Activated CD4-positive, alpha-beta T cell treated with anti-CD3 and anti-CD28 coated beads, Interleukin-2, amount 50 U/mL, for 48 hours (primary cell): Measurements from ENCODE around the gene RLF.
A peak's percentile ranks its signal among the peaks of the same experiment; 100 is the strongest.

ENCODE experiments used
- DNase-seq, 2 experiments: peaks; one replicate each; pipeline ENCODE4 v3.0.0-alpha.2; 2020

The RLF gene, protein sequence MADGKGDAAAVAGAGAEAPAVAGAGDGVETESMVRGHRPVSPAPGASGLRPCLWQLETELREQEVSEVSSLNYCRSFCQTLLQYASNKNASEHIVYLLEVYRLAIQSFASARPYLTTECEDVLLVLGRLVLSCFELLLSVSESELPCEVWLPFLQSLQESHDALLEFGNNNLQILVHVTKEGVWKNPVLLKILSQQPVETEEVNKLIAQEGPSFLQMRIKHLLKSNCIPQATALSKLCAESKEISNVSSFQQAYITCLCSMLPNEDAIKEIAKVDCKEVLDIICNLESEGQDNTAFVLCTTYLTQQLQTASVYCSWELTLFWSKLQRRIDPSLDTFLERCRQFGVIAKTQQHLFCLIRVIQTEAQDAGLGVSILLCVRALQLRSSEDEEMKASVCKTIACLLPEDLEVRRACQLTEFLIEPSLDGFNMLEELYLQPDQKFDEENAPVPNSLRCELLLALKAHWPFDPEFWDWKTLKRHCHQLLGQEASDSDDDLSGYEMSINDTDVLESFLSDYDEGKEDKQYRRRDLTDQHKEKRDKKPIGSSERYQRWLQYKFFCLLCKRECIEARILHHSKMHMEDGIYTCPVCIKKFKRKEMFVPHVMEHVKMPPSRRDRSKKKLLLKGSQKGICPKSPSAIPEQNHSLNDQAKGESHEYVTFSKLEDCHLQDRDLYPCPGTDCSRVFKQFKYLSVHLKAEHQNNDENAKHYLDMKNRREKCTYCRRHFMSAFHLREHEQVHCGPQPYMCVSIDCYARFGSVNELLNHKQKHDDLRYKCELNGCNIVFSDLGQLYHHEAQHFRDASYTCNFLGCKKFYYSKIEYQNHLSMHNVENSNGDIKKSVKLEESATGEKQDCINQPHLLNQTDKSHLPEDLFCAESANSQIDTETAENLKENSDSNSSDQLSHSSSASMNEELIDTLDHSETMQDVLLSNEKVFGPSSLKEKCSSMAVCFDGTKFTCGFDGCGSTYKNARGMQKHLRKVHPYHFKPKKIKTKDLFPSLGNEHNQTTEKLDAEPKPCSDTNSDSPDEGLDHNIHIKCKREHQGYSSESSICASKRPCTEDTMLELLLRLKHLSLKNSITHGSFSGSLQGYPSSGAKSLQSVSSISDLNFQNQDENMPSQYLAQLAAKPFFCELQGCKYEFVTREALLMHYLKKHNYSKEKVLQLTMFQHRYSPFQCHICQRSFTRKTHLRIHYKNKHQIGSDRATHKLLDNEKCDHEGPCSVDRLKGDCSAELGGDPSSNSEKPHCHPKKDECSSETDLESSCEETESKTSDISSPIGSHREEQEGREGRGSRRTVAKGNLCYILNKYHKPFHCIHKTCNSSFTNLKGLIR (N-terminal part only)

GRCh38 chr1:40161125-40161887, at the start of gene RLF:
Gene RLF (plus strand): TSS chr1:40161387. CDS start chr1:40161400, 13 bp downstream.
- DNase-seq, result peak; percentile 95 to 97

DNA sequence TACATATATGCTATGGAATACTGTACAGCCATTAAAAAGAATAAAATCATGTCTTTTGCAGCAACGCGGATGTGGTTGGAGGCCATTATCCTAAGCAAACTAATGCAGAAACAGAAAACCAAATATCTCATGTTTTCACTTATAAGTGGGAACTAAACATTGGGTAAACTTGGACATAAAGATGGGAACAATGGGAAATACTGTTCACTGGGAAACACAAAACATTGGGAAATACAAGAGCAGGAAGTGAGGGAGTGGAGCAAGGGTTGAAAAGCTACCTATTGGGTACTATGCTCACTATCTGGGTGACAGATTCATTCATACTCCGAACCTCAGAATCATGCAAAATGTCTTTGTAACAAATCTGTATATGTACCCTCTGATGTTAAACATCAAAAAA, 46.8 kb upstream of the RLF start:
- DNase-seq, result no peak

DNA sequence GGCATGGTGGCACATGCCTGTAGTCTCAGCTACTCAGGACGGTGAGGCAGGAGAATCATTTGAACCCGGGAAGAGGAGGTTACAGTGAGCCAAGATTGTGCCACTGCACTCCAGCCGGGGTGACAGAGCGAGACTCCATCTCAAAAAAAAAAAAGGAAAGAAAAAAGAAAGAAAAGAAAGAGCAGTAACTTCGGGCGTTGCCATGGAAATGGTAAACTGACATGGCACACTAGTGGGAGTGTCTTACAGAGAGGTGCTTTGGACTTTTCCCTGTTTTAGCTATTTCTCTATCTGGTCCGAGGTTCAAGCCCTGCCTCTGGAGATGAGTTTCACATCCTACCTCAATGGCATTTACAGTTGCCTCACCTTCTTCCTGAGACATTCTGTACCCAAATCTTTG, 41.1 kb upstream of the RLF start:
- DNase-seq, result no peak

GRCh38 chr1:40122855-40123254, 38.3 kb upstream of the RLF start:
- DNase-seq, result no peak

DNA sequence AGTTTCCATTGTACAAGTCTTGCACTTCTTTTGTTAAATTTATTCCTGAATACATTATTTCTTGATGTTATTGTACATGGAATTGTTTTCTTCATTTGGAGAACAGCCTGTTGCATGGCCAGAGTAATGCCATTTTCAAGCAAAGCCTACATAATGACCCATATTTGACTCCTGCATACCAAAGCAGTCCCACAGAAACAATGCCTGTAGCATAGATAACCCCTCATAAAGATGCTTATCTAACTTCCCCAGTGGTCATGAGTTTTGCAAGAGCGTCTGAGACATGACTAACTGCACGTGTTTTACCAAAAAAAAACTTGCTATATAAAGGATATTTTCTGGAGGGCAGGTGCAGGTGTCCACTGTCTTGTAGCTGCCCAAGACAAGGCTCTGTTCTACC, 30.3 kb upstream of the RLF start:
- DNase-seq, result no peak

- DNase-seq, result no peak
These were observed 28.5 kb upstream of the RLF start for GRCh38 chr1:40132383-40133311.

- no peak for DNase-seq
These were observed 27.9 kb upstream of the RLF start for GRCh38 chr1:40133312-40133665.

DNA sequence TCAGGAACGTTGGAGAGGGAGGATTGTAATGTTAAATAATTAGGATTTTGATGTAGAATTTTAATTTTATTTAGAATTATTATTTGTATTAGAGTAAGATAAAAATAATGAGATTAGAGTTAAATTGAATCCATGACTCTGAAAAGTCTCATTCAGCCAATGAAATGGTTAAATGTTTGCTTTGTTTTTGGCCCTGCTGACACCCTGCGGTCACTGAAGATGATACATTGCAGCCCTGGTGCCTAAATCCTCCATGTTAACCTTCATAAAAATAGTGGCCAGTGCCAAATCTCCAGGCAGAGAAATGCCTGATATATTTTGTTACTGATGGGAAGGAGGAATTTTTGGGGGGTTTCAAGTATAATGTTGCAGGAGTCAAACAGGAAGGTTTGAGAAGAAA, 27.3 kb upstream of the RLF start:
- DNase-seq, result no peak

DNA sequence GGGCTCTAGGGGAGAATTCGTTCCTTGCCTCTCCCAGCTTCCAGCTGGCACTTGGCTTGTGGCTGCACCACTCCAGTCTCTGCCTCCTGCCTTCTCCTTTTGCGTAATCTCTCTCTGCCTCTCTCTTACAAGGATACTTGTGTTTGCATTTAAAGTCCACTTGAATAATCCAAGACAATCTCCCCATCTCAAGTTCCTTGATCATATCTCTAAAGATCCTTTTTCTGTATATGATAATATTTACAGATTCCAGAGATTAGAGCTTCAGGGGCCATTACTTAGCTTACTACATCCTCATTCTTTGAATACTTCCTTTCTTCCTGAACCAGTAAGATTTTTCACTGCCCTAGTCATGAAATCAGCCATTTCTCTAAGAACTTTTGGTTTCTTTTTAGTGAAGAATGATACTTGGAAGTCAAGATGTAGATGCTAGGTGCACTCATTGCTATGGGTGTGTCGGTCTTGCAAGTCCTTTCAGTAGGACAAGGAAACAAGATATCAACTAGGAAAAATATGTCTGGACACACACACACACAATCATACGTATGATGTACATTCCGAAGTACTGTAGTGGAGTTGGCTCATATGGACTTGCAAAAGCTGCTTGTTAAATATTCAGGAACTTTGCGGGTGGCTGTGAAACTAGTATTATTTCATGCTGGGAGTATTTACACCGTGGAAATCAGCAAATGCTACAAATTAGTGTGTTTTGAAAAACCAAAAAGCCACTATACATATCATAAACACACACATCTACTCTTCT, 20.8 kb upstream of the RLF start:
- no peak for DNase-seq

DNA sequence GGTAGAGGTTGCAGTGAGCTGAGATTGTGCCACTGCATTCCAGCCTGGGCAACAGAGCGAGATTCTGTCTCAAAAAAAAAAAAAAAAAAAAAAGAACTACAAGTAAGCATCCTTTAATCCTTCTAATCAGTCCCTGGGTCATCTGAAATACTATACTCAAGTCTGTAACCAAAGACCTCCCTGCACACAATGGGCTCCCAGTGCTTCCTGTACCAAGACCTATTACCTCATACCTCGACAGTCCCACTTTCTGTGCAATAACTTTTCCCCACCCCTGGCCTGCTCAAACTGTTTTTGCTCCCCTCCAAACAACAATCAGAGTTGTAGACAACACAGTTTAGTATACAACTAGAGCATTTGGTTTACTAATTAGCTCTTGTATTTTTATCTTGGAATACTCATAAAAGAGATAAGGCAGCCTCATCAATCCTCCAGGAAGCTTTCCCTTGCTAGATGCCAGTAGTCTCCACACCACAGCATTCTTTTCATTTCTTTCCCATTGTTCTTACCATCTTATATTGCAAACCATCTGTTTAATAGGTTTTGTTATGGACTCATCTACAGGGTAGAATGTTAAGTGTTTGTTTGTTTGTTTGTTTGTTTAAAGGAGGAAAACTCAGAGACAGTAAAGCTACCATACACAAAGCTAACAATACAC, 19.2 kb upstream of the RLF start:
- DNase-seq, result no peak

DNA sequence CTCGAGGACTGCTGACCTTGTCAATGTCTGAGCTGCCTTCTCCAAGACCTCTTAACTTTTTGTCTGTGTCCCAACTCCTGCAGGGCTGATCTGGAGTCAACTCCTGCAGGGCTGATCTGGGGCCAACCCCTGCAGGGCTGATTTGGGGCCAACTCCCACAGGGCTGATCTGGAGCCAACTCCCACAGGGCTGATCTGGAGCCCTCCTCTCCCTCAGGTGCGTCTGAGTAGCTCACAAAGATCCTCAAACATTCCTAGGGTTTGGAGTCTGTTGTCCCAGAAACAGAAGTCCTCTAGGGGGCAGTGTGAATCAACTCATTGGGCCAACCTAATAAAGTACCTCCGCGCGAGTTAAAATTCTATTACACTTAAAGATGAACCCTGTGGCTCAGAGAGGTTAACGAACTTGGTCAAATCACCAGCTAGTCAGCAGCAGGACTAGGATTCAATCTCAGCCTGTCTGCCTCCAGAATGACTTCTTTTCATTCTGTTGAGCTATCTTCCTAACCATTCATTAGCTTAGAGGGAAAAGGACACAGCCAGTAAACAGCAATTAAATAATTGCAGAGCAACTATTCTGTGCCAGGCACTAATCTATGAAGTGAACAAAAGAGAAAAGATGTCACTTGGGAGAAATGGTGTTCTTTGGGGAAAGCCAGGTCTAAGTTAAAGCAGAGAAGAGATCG, 17.2 kb upstream of the RLF start:
- peak; percentile 52 to 65 for DNase-seq

DNA sequence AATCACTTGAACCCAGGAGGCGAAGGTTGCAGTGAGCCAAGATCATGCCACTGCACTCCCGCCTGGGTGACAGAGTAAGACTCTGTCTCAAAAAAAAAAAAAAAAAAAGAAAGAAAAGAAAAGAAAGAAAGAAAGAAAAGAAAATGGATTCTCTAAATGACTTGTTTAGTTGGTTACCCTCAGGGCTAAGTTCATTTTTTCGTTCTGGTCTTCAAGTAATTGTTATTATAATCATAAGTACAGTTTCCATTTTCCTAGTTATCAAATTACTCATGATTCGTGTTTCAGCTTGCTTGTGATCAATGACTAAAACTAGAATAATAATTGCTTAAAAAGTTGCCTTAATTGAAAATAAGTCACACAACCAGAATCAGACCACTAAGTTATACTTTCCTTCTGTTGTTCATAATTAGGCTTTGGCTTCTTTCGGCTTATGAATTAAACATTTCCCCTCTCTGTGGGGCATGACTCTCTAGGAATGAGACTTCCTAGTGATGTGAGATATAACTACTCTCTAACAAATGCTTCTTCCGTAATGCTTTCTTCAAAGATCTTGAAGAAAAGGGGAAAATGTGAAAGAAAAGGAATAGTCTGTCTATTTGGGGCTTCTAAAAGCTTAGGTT, 9.6 kb upstream of the RLF start:
- DNase-seq, result no peak

GRCh38 chr1:40153073-40153770, 8.0 kb upstream of the RLF start:
- DNase-seq, result no peak

DNA sequence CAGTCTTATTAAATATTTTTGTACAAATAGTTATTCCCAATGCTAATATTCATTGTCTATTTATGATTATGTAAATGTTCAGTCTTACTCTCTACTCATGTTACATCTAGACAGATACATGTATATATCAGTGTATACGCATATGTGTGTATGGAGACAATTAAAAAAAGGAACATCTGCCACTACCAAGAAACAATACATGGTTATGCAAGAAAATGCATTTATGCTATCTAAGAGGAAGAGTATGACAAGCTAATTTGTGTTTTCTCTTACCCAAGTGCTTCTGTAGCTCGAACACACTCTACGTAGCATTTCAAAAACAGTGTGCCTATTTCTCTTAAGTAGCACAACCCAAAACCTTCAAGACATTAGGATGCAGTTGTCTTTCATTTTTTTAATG, 6.1 kb upstream of the RLF start:
- DNase-seq, result no peak

- DNase-seq, result no peak
These were observed 5.3 kb upstream of the RLF start for GRCh38 chr1:40155910-40156309.

DNA sequence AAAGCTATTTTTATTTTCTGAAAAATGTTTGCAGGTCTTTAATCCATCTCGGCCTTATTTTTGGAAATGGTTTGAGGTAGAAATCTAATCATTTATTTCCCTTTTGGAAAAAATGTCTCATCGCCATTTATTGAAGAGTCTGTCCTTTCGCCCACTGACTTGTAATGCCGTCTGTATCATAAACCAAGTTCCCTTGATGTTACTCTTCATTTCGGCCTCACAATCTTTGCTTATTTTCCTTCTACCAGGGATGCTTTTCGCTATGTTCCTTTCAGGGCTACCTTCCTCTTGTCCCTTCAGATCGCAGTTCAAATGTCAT, 422 bp upstream of the RLF start:
- DNase-seq, result no peak

DNA sequence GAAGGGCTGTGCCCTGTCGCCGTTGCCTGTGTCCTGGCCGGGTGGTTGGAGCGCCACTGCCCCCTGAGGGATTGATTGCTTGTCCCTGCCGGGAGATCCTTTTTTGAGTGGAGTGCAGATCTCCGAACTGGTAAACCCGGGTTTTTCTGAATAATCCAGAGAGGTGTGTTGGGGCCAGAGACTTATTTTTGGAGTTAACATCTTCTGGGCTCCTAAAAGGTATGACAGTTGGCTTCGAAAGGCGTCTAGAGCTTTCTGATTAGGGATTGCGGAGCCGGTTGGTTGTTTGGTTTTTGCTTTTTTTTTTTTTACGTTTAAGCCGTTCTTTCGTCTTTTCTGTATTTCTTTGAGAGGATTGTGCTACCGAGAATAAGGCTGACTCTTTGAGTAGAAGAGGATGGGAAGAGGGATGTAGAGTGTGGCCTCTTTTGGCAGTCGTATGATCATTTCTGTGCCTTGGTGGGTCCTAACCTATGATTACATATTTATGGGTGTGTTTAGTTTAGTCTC, 756 bp downstream of the RLF start:
- no peak for DNase-seq
